Cerebellar cortex (tissue), 1 donor: ENCODE results near the gene LSM5.
"Not testable (repeated sequence)": the region's sequence is repeated elsewhere in the genome, so short reads cannot be mapped to it uniquely, and the experiment has no call there.

Experiments
- DNase-seq: peaks from one replicate; pipeline ENCODE4 v3.0.0-alpha.2; 2015; ENCODE audit warnings: low spot score

The LSM5 gene

GRCh38 chr7:32506266-32507054 is 16.3 kb upstream of the LSM5 start:
- no peak for DNase-seq

DNA sequence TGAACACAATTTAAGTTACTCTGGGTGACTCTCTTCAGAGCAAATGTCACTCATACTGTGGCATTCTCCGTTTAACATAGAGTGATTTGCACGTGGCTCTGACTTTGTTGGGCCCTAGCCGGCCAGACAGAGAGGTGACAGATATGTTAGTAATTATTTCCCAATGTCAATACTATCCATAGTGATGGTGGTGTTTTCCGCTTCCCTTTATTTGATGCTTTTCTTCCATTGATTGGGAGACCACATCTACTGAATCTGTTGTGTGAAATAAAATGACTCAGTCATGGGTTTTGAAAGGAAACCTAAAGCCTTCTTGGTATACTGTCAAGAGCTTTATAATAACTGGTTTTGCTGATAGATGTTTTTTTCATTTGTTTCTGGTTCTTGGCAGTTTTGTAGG is 12.5 kb upstream of the LSM5 start:
- DNase-seq, result no peak

DNA sequence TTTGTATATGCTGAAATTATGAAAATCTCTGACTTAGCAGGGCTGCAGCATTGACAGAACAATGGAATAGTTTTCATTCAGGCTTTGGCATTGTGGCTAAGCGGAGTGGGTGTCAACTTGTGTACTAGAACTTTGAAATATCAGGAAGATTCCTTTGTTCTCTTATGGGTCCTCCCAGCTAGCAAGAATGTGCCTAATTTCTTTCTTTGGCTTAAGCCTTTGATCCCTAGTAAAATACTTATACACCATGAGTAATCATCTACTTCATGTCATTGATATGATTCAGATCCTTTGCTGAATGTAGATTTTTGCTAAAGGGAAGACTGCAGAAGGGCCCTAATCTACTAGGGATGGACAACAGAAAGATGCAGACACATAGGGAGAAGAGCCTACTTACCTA is 11.3 kb upstream of the LSM5 start:
- no peak for DNase-seq

GRCh38 chr7:32500922-32501341 is 10.8 kb upstream of the LSM5 start:
- DNase-seq, result no peak

- not testable (repeated sequence) for DNase-seq
Observed at GRCh38 chr7:32500216-32500615, 10.0 kb upstream of the LSM5 start.

DNA sequence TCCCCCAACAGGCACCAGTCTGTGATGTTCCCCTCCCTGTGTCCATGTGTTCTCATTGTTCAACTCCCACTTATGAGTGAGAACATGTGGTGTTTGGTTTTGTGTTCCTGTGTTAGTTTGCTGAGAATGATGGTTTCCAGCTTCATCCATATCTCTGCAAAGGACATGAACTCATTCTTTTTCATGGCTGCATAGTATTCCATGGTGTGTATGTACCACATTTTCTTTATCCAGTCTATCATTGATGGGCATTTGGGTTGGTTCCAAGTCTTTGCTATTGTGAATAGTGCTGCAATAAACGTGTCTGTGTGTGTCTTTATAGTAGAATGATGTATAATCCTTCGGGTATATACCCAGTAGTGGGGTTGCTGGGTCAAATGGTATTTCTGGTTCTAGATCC is 9.6 kb upstream of the LSM5 start:
- not testable (repeated sequence) for DNase-seq

- no peak for DNase-seq
Observed at GRCh38 chr7:32496052-32496813, 6.1 kb upstream of the LSM5 start.

DNA sequence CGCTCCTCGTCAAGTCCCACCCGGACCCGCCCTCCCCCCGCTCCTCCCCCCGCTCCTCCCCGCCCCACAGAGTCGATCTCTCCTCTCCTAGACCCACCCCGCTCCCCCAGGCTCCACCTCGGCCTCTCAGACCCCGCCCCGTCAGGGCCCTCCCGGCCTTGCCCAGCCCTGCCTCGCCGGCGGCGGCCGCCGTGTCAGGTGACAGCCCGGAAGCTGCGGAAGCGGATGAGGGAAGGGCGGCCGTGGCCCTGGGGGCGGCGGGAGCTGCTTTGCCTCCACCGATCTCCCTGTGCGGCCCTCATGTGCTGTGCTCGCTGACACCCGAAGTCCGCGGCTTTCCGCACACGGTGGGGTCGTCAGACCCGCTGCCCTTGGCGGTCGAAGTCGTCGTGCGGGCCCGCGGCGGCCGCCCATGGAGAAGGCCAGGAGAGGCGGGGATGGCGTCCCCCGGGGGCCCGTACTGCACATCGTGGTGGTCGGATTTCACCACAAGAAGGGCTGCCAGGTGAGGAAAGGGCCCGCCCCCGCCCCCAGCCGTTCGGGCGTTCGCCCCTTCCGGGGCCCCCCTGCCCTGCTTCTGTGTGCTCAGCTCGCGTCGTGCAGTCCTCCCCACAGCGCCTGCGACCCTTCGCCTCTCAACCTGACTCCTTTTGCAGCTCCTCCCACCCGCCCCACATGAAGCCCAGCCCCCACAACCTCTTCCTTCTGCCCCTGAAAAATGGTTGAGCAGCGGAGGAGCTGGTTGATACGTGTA is 5.3 kb upstream of the LSM5 start, which contains the start of gene AVL9:
AVL9 (plus strand) TSS at position 192 of the 754 bp plus-strand sequence; CDS start at position 413, 221 bp downstream.
- peak; percentile 97 for DNase-seq

DNA sequence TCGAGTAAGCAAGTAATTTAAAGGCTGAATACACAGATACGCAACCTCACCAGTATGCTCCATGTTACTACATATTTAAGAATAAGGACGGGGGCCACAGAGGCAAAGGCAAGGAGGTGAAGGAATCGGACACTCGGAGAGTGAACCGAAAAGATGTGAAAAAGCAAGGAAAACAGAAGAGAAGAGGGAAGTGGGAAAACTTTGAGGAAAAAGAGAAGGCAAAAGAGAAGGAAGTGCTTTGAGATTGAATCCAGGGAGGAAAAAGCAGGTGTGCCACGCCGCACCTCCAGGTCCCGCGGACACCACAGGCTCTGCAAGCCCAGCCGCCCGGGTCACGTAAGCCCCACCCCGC is 4.7 kb upstream of the LSM5 start:
- no peak for DNase-seq

DNA sequence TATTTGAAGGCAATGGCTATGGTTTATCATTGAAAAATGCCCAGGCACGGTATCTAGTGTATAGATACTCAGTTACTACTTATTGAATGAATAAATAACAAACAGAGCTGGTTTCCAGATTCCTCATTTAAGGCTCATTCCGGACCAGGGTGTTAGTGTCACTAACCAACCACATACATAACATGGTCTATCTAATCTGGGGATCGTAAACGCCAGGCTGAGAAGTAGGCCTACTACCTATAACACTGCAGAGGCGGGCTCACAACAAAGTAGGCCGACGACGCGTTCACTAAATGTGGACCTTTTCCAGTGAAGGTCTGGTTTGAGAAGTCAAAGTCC is 423 bp downstream of the LSM5 start:
- no peak for DNase-seq

- DNase-seq, result no peak
Observed at GRCh38 chr7:32481921-32482320, 8.3 kb downstream of the LSM5 start.

DNA sequence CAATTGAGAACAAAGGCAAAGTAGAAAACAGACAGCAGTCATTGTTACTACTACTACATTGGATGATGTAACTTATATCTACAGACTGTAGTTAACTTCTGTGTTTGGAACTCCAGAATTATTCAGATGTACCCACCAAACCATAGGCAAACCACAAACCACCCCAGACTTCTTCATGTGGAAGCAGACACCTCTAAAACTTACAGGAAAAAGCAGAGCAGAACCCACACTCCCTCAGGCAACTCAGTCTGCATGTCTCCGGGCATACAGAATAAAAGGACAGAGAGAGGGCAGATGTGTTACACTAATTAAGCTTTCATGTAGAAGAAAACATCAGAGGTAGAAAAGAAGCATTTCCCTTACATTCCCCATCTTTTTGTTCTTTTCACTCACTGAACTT is 9.0 kb downstream of the LSM5 start:
- no peak for DNase-seq

DNA sequence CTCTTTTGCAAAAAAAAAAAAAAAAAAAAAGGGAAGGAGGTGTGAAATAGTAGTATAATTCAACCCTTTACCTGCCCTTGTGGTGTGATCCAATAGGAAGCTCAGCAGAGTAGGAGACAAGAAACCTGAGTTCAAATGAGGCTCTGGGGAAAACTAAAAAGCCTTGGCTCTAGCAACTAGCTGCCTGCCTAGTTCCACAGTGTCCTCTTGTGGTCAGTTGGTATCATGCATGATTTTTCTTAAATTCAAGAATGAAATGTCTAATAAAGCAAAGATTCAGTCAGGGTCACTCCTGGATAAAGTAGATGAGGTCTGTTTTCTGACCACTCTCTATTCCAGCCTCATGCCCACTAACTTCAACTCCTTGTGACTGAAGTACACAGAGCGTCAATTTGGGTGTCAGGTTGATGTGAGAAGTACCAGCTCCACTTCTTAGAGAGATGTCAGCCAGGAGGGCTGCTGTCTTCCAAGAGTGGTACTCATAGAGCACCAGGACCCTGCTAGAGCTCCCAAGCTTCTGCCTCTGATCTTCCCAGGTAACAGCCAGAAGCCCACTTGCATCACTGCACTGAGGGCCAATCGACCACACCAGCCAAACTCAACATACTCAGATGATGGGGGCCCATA is 10.5 kb downstream of the LSM5 start:
- peak; percentile 38 for DNase-seq

GRCh38 chr7:32477649-32477980 is 12.6 kb downstream of the LSM5 start:
- no peak for DNase-seq

DNA sequence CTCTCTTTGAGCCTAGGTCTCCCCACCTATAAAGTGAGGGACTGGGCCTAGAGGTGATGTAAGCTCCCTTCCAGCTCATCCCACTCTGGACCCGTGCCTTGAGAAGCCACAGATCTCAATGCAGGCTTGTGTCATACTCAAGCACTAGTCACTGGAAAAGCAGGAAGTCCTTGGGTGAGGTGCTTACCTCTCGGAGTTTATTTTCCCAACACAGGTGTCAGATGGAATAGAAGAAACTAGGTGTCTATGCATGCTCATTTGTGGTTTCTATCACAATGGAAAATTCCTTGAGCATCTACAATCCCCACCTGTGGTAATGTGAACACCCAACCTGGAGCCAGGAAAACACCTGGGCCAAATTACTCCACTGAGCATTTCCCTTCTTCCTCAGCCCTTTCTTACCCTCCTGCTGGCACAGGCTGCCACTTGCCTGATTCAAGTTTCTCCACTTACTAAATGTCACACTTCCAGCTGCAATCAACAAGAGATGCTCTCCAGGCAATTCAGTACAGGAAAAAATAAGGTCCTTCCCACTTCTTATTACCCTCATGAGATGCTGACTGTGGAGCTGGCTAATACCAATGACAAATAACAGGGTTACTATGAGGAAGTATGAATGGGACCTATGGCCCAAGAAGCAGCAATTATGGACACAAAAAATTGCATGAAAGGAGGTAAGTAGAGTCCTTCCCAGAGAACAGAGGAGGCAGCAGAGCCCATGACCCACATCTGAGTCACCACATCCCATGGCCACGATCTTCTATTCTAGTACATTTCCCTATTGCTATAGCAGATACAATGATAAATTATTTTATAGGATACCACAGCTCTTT is 13.1 kb downstream of the LSM5 start:
- no peak for DNase-seq

GRCh38 chr7:32474008-32474407 is 16.2 kb downstream of the LSM5 start:
- no peak for DNase-seq

DNA sequence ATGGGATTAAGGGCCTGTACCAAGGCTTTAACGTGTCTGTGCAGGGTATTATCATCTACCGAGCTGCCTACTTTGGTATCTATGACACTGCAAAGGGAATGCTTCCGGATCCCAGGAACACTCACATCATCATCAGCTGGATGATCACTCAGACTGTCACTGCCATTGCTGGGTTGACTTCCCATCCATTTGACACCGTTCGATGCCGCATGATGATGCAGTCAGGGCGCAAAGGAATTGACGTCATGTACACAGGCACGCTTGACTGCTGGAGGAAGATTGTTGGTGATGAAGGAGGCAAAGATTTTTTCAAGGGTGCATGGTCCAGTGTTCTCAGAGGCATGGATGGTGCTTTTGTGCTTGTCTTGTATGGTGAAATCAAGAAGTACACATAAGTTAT is 18.2 kb downstream of the LSM5 start:
- no peak for DNase-seq

GRCh38 chr7:32470871-32471270 is 19.3 kb downstream of the LSM5 start:
- DNase-seq, result no peak

- DNase-seq, result not testable (repeated sequence)
Observed at GRCh38 chr7:32470004-32470403, 20.2 kb downstream of the LSM5 start.

DNA sequence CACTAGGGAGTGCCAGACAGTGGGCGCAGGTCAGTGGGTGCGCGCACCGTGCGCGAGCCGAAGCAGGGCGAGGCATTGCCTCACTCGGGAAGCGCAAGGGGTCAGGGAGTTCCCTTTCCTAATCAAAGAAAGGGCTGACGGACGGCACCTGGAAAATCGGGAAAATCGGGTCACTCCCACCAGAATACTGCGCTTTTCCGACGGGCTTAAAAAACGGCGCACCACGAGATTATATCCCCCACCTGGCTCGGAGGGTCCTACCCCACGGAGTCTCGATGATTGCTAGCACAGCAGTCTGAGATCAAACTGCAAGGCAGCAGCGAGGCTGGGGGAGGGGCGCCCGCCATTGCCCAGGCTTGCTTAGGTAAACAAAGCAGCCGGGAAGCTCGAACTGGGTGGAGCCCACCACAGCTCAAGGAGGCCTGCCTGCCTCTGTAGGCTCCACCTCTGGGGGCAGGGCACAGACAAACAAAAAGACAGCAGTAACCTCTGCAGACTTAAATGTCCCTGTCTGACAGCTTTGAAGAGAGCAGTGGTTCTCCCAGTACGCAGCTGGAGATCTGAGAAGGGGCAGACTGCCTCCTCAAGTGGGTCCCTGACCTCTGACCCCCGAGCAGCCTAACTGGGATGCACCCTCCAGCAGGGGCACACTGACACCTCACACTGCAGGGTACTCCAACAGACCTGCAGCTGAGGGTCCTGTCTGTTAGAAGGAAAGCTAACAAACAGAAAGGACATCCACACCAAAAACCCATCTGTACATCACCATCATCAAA is 25.4 kb downstream of the LSM5 start:
- not testable (repeated sequence) for DNase-seq

DNA sequence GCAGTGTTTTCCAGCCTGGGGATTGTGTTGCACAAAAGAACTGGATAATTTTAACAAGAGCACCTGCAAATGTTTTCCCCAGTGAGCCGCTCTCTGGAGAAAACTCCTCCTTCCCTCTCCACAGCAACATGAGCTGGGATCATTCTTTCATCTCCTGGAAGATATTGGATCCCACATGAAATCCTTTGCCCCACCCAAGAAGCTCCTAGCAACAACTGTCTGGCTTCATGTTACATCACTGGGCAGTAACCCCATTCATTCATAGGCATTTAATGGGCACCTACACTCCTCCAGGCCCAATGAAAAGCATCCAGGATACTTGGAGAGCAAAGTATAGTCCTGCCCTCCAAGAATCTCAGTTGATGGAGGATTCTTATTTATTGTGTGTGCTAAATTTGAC is 27.2 kb downstream of the LSM5 start:
- no peak for DNase-seq
